ENCODE measurements around the gene CBLN3. TPM values are rescaled to one million over a fixed set of nuclear protein-coding genes. Genes with fewer than 3 reads are reported as not detected.
A peak's percentile ranks its signal among the peaks of the same experiment; 100 is the strongest.

CBLN3 gene
- total and polyA plus RNA-seq, 9 of the 15 experiments (the other 6 are each of a cell fraction or from before 2014, with no cell fraction given) = 0.05 to 0.59 (median 0.26) TPM; not detected in 1

GRCh38 chr14:24429395-24430142 is at the start of gene CBLN3, which contains the start of gene KHNYN (continued):
- TF ChIP-seq ELF2 (CRISPR knock-in tag; IDR thresholded peaks at IDR 0.05) (no peak), ELF4 (CRISPR knock-in tag; IDR thresholded peaks at IDR 0.05) (0 out of 2 replicates have a peak, but pooled peaks have one; percentile 65), POLR2AphosphoS2 (IDR thresholded peaks at IDR 0.05; ENCODE audit: low read length) (no peak), SMAD1 (IDR thresholded peaks at IDR 0.05; ENCODE audit: low read depth, low read length, partially characterized antibody) (peak; percentile 31), NUFIP1 (IDR thresholded peaks at IDR 0.05; ENCODE audit: partially characterized antibody) (no peak), NR3C1 (CRISPR knock-in tag; IDR thresholded peaks at IDR 0.05) (no peak), MAFK (IDR thresholded peaks at IDR 0.05; ENCODE audit: low read length) (no peak), MYC (IDR thresholded peaks at IDR 0.05; ENCODE audit: low read depth, low read length) (peak; percentile 51), MYC (CRISPR knock-in tag; IDR thresholded peaks at IDR 0.05; ENCODE audit: borderline replicate concordance, low read depth) (no peak), BRD9 (IDR thresholded peaks at IDR 0.05; ENCODE audit: low read depth, partially characterized antibody) (peak; percentile 36), THRB (CRISPR knock-in tag; conservative IDR thresholded peaks at IDR 0.05) (no peak), HES1 (IDR thresholded peaks at IDR 0.05; ENCODE audit: low read depth) (no peak), CTBP1 (IDR thresholded peaks at IDR 0.05; ENCODE audit: borderline replicate concordance) (peak; percentile 17; the same call in 1 of the 2 replicates), ZBED1 (IDR thresholded peaks at IDR 0.05) (no peak), KLF10 (CRISPR knock-in tag; IDR thresholded peaks at IDR 0.05) (no peak), GABPB1 (CRISPR knock-in tag; IDR thresholded peaks at IDR 0.05) (peak; percentile 48; the same call in 1 of the 2 replicates), ZNF695 (CRISPR knock-in tag; IDR thresholded peaks at IDR 0.05) (no peak)
- TF ChIP-seq, protein P1, sequence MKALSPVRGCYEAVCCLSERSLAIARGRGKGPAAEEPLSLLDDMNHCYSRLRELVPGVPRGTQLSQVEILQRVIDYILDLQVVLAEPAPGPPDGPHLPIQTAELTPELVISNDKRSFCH (CRISPR knock-in tag; IDR thresholded peaks at IDR 0.05) = no peak
- TF ChIP-seq, protein P1 (tag; IDR thresholded peaks at IDR 0.05) = no peak
- TF ChIP-seq, protein P2, sequence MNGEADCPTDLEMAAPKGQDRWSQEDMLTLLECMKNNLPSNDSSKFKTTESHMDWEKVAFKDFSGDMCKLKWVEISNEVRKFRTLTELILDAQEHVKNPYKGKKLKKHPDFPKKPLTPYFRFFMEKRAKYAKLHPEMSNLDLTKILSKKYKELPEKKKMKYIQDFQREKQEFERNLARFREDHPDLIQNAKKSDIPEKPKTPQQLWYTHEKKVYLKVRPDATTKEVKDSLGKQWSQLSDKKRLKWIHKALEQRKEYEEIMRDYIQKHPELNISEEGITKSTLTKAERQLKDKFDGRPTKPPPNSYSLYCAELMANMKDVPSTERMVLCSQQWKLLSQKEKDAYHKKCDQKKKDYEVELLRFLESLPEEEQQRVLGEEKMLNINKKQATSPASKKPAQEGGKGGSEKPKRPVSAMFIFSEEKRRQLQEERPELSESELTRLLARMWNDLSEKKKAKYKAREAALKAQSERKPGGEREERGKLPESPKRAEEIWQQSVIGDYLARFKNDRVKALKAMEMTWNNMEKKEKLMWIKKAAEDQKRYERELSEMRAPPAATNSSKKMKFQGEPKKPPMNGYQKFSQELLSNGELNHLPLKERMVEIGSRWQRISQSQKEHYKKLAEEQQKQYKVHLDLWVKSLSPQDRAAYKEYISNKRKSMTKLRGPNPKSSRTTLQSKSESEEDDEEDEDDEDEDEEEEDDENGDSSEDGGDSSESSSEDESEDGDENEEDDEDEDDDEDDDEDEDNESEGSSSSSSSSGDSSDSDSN (IDR thresholded peaks at IDR 0.05; ENCODE audit: borderline replicate concordance in 1 of 2, low read depth in 2 of 2, low read length in 2 of 2) = peak in 1 of 2 experiments; percentile 86; a peak in 2 of 4 replicates
- TF ChIP-seq, protein P3, sequence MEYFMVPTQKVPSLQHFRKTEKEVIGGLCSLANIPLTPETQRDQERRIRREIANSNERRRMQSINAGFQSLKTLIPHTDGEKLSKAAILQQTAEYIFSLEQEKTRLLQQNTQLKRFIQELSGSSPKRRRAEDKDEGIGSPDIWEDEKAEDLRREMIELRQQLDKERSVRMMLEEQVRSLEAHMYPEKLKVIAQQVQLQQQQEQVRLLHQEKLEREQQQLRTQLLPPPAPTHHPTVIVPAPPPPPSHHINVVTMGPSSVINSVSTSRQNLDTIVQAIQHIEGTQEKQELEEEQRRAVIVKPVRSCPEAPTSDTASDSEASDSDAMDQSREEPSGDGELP (CRISPR knock-in tag; IDR thresholded peaks at IDR 0.05; ENCODE audit: borderline replicate concordance) = peak; percentile 39; the same call in 1 of the 2 replicates
- TF ChIP-seq, protein P4, sequence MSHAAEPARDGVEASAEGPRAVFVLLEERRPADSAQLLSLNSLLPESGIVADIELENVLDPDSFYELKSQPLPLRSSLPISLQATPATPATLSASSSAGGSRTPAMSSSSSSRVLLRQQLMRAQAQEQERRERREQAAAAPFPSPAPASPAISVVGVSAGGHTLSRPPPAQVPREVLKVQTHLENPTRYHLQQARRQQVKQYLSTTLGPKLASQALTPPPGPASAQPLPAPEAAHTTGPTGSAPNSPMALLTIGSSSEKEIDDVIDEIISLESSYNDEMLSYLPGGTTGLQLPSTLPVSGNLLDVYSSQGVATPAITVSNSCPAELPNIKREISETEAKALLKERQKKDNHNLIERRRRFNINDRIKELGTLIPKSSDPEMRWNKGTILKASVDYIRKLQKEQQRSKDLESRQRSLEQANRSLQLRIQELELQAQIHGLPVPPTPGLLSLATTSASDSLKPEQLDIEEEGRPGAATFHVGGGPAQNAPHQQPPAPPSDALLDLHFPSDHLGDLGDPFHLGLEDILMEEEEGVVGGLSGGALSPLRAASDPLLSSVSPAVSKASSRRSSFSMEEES (CRISPR knock-in tag; IDR thresholded peaks at IDR 0.05) = no peak
